Upper lobe of left lung (tissue), 4 donors: ENCODE results near the gene GPR42.

Experiments used
- CTCF ChIP-seq, 6 experiments: fragments of 450-650 bp in 4 of 6; fragments of 200-600 bp in 2 of 6; sonication (generic) in 2 of 6; IDR thresholded peaks; one replicate each; pipeline ENCODE4 v1.5.1; 2016 to 2019; ENCODE audit warnings: antibody characterized with exemption in 6 of 6
- POLR2A ChIP-seq, 4 donors: fragments of 450-650 bp; IDR thresholded peaks; one replicate each; pipeline ENCODE4 v1.5.1; 2016 to 2017; ENCODE audit warnings: antibody characterized with exemption in 4 of 4, mild to moderate bottlenecking in 2 of 4
- POLR2AphosphoS5 ChIP-seq, 2 donors: sonication (generic); formaldehyde crosslinking; IDR thresholded peaks; one replicate each; pipeline ENCODE4 v1.5.1; 2017; ENCODE audit warnings: antibody characterized with exemption in 2 of 2

GRCh38 chr19:35344511-35345031 lies 26.3 kb upstream of the GPR42 start:
- no peak for TF ChIP-seq POLR2A (IDR thresholded peaks at IDR 0.05)
- TF ChIP-seq CTCF (IDR thresholded peaks at IDR 0.05), result no peak
- no peak for TF ChIP-seq POLR2AphosphoS5 (IDR thresholded peaks at IDR 0.05)
